Parietal lobe (tissue), 2 donors: ENCODE measurements around the gene RSPH10B. TPM values are rescaled to one million over a fixed set of nuclear protein-coding genes. Genes with fewer than 3 reads are reported as not detected.

Experiments used
- small RNA-seq: library from RNA; depleted of rRNA; stranded (forward); fragments of <200 nt; gene quantifications from one replicate; pipeline ENCODE3, GENCODE V24; 2014; ENCODE audit warnings: low replicate concordance
- total RNA-seq: library from RNA; depleted of rRNA; stranded (reverse); fragments of >200 nt; gene quantifications from one replicate; pipeline ENCODE4 v1.2.3, GENCODE V29; 2014

The RSPH10B gene
- total RNA-seq, result 1.3 TPM

GRCh38 chr7:5970347-5970911 lies at the start of gene RSPH10B:
RSPH10B (minus strand) TSS chr7:5970689; CDS start chr7:5967116, 3,573 bp downstream.

GRCh38 chr7:6008668-6009611 lies 38.5 kb upstream of the RSPH10B start, which contains the start of the genes AIMP2 and PMS2:
AIMP2 (plus strand) TSS chr7:6009272; CDS start chr7:6009364, 92 bp downstream.
PMS2 (minus strand) TSS chr7:6009049; CDS start chr7:6009019, 30 bp downstream.

GRCh38 chr7:5898480-5899224 lies 71.8 kb downstream of the RSPH10B start, which contains the start of gene CCZ1:
CCZ1 (plus strand) TSS chr7:5898733; CDS start chr7:5898800, 67 bp downstream.

Small RNA genes within 50 kb of the gene (small RNA-seq; reads per million reads assigned to genes)
- gene RF00019, result not detected
- gene SNORA80D, result not detected

Other genes starting within 250 kb of the RSPH10B start
- gene RNF216, start 189.0 kb downstream of the RSPH10B start, total RNA-seq, result 57.9 TPM
- gene OCM, start 89.9 kb downstream of the RSPH10B start, total RNA-seq, result not detected
- gene CCZ1, start 72.0 kb downstream of the RSPH10B start, total RNA-seq, result 87.3 TPM
- 28.8 TPM for gene PMS2, start 38.4 kb upstream of the RSPH10B start, total RNA-seq
- gene AIMP2, start 38.6 kb upstream of the RSPH10B start, total RNA-seq, result 24.7 TPM
- gene ANKRD61, start 60.7 kb upstream of the RSPH10B start, total RNA-seq, result not detected
- gene EIF2AK1, start 88.5 kb upstream of the RSPH10B start, total RNA-seq, result 60.1 TPM
- 18.2 TPM for gene USP42, start 134.3 kb upstream of the RSPH10B start, total RNA-seq